GM21381 (cell line): Measurements from ENCODE around the gene HOXA9.

Source experiments
- ATAC-seq: cut with Tn5 transposase; IDR thresholded peaks from one replicate; pipeline ENCODE4 v1.9.1; 2021; ENCODE audit warnings: mild to moderate bottlenecking, moderate library complexity; ENCODE audit not compliant: unreplicated experiment

The HOXA9 gene

GRCh38 chr7:27166531-27167505 is 1.5 kb upstream of the HOXA9 start:
- no peak for ATAC-seq

GRCh38 chr7:27165996-27166530 is 726 bp upstream of the HOXA9 start:
- no peak for ATAC-seq

GRCh38 chr7:27164367-27165088 is 809 bp downstream of the HOXA9 start:
- no peak for ATAC-seq

- ATAC-seq, result no peak
Observed at GRCh38 chr7:27164045-27164366, 1.3 kb downstream of the HOXA9 start.

- no peak for ATAC-seq
Observed at GRCh38 chr7:27163288-27164044, 1.9 kb downstream of the HOXA9 start.

- no peak for ATAC-seq
Observed at GRCh38 chr7:27162561-27163287, 2.6 kb downstream of the HOXA9 start.

- no peak for ATAC-seq
Observed at GRCh38 chr7:27161721-27162560, 3.4 kb downstream of the HOXA9 start.

GRCh38 chr7:27161214-27161720 is 4.1 kb downstream of the HOXA9 start:
- ATAC-seq, result no peak

GRCh38 chr7:27160546-27161213 is 4.7 kb downstream of the HOXA9 start:
- ATAC-seq, result no peak

GRCh38 chr7:27160145-27160545 is 5.2 kb downstream of the HOXA9 start:
- no peak for ATAC-seq

GRCh38 chr7:27159266-27160144 is 5.8 kb downstream of the HOXA9 start:
- ATAC-seq, result no peak

- ATAC-seq, result no peak
Observed at GRCh38 chr7:27158436-27159265, 6.7 kb downstream of the HOXA9 start.

- ATAC-seq, result no peak
Observed at GRCh38 chr7:27157702-27158431, 7.5 kb downstream of the HOXA9 start.

- ATAC-seq, result no peak
Observed at GRCh38 chr7:27156916-27157701, 8.2 kb downstream of the HOXA9 start.

GRCh38 chr7:27156508-27156898 is 8.8 kb downstream of the HOXA9 start, which contains the start of gene HOXA7:
Gene HOXA7 (minus strand): TSS chr7:27156675. CDS start chr7:27156545, 130 bp downstream.
- no peak for ATAC-seq
